Measurements from ENCODE around the gene ATP2C2. TPM values are rescaled to one million over a fixed set of nuclear protein-coding genes. Genes with fewer than 3 reads are reported as not detected.
A peak's percentile ranks its signal among the peaks of the same experiment; 100 is the strongest.
"Not testable (repeated sequence)": the region's sequence is repeated elsewhere in the genome, so short reads cannot be mapped to it uniquely, and the experiment has no call there.

ATP2C2 gene
- total RNA-seq, 6 experiments from 2014 or later: 0.18 to 0.51 (median 0.32) TPM; not detected in 2

DNA sequence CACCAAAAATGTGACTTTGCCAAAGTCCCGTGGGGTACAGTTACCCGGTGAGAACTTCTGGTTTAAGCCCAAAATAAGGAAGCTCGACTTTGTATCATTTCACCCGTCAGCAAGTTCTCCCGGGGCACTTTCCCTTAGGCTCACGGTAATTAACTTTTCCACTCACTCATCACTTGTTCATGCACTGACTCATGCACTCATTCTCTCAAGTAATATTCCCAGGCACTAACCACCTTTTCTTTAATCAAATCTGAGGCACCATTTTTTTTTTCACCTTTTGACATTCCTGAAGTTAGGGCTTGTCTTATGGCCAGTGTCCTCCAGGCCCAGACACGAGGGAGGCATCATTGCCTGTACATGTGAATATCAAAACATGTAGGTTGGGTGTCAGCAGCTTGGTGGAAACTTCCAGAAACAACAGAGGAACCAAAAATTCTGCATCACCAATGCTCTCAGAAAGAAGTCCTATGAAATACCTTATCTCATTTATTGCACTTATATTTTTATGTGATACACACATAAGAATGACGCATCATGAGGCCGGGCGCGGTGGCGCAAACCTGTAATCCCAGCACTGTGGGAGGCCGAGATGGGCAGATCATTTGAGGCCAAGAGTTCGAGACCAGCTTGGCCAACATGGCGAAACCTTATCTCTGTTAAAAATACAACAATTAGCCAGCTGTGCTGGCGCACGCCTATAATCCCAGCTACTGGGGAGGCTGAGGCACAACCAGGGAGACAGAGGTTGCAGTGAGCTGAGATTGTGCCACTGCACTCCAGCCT lies 36.1 kb upstream of the ATP2C2 start:
- 73% methylated on average over 13 of the region's 17 CpGs for WGBS (ENCODE audit: insufficient coverage, low coverage, low lambda C conversion rate, missing lambda C conversion rate)
- no peaks in the 10 kb centered on the region for H3K36me3 ChIP-seq
- no peaks in the 10 kb centered on the region for H3K4me1 ChIP-seq
- TF ChIP-seq POLR2A (IDR thresholded peaks at IDR 0.05): no peak
- TF ChIP-seq, protein P1, sequence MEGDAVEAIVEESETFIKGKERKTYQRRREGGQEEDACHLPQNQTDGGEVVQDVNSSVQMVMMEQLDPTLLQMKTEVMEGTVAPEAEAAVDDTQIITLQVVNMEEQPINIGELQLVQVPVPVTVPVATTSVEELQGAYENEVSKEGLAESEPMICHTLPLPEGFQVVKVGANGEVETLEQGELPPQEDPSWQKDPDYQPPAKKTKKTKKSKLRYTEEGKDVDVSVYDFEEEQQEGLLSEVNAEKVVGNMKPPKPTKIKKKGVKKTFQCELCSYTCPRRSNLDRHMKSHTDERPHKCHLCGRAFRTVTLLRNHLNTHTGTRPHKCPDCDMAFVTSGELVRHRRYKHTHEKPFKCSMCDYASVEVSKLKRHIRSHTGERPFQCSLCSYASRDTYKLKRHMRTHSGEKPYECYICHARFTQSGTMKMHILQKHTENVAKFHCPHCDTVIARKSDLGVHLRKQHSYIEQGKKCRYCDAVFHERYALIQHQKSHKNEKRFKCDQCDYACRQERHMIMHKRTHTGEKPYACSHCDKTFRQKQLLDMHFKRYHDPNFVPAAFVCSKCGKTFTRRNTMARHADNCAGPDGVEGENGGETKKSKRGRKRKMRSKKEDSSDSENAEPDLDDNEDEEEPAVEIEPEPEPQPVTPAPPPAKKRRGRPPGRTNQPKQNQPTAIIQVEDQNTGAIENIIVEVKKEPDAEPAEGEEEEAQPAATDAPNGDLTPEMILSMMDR (IDR thresholded peaks at IDR 0.05): no peak
- DNase-seq (peak in 1 of 3 donors; percentile 21), ATAC-seq (no peak)
- intact Hi-C loops (cut with DNase I): no loop called here
- no peaks in the 10 kb centered on the region for H3K9me3 ChIP-seq
- H3K4me3 ChIP-seq: no peak overlapping the region
- H3K27ac ChIP-seq: no peak overlapping the region
- no peaks in the 10 kb centered on the region for H3K27me3 ChIP-seq

DNA sequence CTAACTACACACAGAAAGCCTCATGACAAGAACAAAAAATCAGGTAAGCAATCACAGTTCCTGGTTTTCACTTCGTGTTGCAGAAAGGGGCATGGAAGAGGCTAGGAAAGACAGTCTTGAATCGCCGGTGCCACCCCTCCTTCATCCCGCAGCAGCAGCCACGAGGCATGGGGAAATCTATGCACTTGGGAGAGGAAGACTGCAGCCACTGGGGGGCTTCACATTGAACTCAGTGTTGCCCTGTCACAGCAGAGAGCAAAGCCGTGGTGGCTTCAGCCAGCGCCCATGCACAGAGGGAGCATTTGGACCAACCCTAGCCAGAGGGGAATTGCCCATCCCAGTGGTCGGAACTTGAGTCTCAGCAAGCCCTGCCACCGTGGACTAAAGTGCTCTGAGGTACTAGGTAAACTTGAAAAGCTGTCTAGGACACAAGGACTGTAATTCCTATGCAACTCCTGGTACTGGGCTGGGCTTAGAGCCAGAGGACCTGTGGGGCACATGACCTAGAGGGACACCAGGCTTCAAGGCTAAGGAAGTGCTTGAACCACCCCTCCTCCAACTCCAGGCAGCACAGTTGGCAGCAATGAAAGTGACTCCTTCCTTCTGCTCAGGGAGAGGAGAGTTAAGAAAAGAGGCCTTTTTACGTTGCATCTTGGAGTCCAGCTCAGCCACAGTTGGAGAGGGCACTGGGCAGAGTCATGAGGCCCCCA lies 35.2 kb upstream of the ATP2C2 start:
- DNase-seq: peak in 1 of 3 donors; percentile 29
- intact Hi-C loops (cut with DNase I): no loop called here
- Histone ChIP-seq H3K9me3 (no peaks in the 10 kb centered on the region), H3K27me3 (no peaks in the 10 kb centered on the region), H3K36me3 (no peaks in the 10 kb centered on the region), H3K4me1 (no peaks in the 10 kb centered on the region), H3K27ac (no peak overlapping the region), H3K4me3 (no peak overlapping the region)
- peak in 1 of 4 donors; percentile 23 for ATAC-seq
- TF ChIP-seq, protein P1 (IDR thresholded peaks at IDR 0.05): no peak
- TF ChIP-seq POLR2A (IDR thresholded peaks at IDR 0.05): no peak
- WGBS (ENCODE audit: insufficient coverage, low coverage, low lambda C conversion rate, missing lambda C conversion rate): 71% methylated on average over 6 of the region's 10 CpGs

DNA sequence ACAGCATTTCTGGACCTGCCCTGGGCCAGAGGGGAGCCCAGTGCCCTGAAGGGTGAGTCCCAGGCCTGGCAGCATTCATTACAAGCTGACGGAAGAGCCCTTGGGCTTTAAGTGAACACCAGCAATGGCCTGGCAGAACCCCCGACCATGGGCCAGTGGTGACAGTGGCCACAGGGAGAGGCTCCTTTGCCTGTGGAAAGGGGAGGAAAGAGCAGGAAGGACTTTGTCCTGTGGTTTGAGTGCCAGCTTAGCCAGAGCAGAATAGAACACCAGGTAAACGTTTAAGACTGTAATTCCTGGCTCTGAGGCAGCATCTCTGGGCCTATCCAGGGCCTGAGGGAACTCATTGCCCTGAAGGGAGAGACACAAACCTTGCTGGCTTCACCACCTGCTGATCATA lies 34.3 kb upstream of the ATP2C2 start:
- Histone ChIP-seq H3K27me3 (no peaks in the 10 kb centered on the region), H3K4me3 (no peak overlapping the region), H3K4me1 (no peaks in the 10 kb centered on the region), H3K27ac (no peak overlapping the region), H3K9me3 (no peaks in the 10 kb centered on the region), H3K36me3 (no peaks in the 10 kb centered on the region)
- 10% methylated on average over 1 of the region's 3 CpGs for WGBS (ENCODE audit: insufficient coverage, low coverage, low lambda C conversion rate, missing lambda C conversion rate)
- ATAC-seq (peak in 1 of 4 donors; percentile 70), DNase-seq (peak in 1 of 3 donors; percentile 31)
- intact Hi-C loops (cut with DNase I): no loop called here
- TF ChIP-seq, protein P1 (IDR thresholded peaks at IDR 0.05): no peak
- TF ChIP-seq POLR2A (IDR thresholded peaks at IDR 0.05): no peak

DNA sequence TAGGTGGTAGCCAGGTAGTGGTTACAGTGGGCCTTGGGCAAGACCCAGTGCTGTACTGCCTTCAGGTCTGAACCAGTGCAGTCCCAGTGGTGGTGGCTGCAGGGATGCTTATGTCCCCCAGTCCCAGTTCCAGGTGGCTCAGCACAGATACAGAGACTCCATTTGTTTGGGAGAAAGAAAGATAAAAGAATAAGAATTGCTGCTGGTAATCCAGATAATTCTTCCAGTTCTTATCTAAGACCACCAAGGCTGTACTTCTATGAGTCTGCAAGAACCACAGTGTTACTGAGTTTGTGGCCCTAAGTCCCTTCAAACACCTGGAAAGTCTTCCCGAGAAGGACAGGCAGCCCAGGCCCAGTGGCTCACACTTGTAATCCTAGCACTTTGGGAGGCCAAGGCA lies 33.9 kb upstream of the ATP2C2 start:
- no peak for DNase-seq
- H3K27me3 ChIP-seq: no peaks in the 10 kb centered on the region
- intact Hi-C loops (cut with DNase I): no loop called here
- WGBS (ENCODE audit: insufficient coverage, low coverage, low lambda C conversion rate, missing lambda C conversion rate): 40% methylated on average over 1 of the region's 1 CpG
- H3K36me3 ChIP-seq: no peaks in the 10 kb centered on the region
- H3K9me3 ChIP-seq: no peaks in the 10 kb centered on the region
- H3K27ac ChIP-seq: no peak overlapping the region
- no peak for ATAC-seq
- H3K4me1 ChIP-seq: no peaks in the 10 kb centered on the region
- TF ChIP-seq POLR2A (IDR thresholded peaks at IDR 0.05): no peak
- TF ChIP-seq, protein P1 (IDR thresholded peaks at IDR 0.05): no peak
- no peak overlapping the region for H3K4me3 ChIP-seq

DNA sequence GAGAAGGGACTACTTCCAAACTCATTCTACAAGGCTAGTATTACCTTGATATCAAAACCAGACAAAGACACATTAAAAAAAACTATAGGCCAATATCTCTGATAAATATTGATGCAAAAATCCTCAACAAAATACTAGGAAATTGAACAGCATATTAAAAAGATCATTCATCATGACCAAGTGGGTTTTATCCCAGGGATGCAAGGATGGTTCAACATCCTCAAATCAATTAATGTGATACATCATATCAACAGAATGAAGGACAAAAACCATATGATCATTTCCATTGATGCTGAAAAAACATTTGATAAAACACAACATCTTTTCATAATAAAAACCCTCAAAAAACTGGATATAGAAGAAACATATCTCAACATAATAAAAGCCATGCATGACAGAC lies 31.1 kb upstream of the ATP2C2 start:
- H3K27ac ChIP-seq; H3K4me3 ChIP-seq; DNase-seq; H3K9me3 ChIP-seq; H3K4me1 ChIP-seq; H3K36me3 ChIP-seq; H3K27me3 ChIP-seq; intact Hi-C loops (cut with DNase I); ATAC-seq: not testable (repeated sequence)

Data from right lobe of liver (tissue), 6 donors.